ENCODE measurements around the gene ZNF146. TPM values are rescaled to one million over a fixed set of nuclear protein-coding genes. Genes with fewer than 3 reads are reported as not detected.

Gene ZNF146
- polyA plus RNA-seq, 1 donor (not counting 4 experiments of a cell fraction or from before 2014, with no cell fraction given) = 82.6 TPM

DNA sequence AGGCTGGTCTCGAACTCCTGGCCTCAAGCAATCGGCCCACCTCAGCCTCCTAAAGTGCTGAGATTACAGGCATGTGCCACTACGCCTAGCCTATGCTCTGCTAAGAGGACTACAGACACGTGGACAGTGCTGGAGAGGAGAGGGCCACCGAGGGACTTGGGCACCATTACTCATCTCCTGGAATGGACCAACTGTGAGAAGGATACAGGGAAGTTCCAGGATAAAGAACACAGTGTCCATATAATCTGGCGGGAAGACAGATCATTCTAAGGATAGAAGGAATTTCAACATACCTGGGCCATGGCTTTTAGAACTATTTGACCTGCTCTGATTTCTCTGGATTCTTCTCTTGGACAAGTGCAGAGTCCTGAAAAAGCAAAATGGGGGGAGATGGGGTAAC lies 13.2 kb upstream of the ZNF146 start:
- H3K9me3 ChIP-seq (ENCODE audit: control insufficient read depth, low read depth, low read length) = no peaks in the 10 kb centered on the region
- dilution Hi-C loops (cut with MboI; ENCODE audit: extremely low pct_ligation_motif_present, low sequenced_read_pairs) = no loop called here
- TF ChIP-seq, protein P1, sequence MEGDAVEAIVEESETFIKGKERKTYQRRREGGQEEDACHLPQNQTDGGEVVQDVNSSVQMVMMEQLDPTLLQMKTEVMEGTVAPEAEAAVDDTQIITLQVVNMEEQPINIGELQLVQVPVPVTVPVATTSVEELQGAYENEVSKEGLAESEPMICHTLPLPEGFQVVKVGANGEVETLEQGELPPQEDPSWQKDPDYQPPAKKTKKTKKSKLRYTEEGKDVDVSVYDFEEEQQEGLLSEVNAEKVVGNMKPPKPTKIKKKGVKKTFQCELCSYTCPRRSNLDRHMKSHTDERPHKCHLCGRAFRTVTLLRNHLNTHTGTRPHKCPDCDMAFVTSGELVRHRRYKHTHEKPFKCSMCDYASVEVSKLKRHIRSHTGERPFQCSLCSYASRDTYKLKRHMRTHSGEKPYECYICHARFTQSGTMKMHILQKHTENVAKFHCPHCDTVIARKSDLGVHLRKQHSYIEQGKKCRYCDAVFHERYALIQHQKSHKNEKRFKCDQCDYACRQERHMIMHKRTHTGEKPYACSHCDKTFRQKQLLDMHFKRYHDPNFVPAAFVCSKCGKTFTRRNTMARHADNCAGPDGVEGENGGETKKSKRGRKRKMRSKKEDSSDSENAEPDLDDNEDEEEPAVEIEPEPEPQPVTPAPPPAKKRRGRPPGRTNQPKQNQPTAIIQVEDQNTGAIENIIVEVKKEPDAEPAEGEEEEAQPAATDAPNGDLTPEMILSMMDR (optimal IDR thresholded peaks at IDR 0.05 in 1 of 3, IDR thresholded peaks at IDR 0.05 in 1 of 3, conservative IDR thresholded peaks at IDR 0.05 in 1 of 3; ENCODE audit: extremely low read depth in 1 of 3, insufficient read depth in 2 of 3, low read length in 3 of 3) = no peak
- TF ChIP-seq EZH2 (IDR thresholded peaks at IDR 0.05; ENCODE audit: low read length) = no peak
- DNase-seq (ENCODE audit: low read depth, low spot score) (no peak), FAIRE-seq (no peak)
- H3K9me1 ChIP-seq (ENCODE audit: control insufficient read depth, extremely low read depth, insufficient read depth, low read length) = no peaks in the 10 kb centered on the region
- H3K27me3 ChIP-seq (ENCODE audit: control insufficient read depth, extremely low read depth, insufficient read depth, low read length) = no peaks in the 10 kb centered on the region
- H3K4me2 ChIP-seq (ENCODE audit: control insufficient read depth, extremely low read depth, insufficient read depth, low read depth, low read length) = no peak overlapping the region
- no peaks in the 10 kb centered on the region for H3K36me3 ChIP-seq (ENCODE audit: control insufficient read depth in 2 of 2, extremely low read depth in 1 of 2, insufficient read depth in 2 of 2, low read length in 2 of 2)
- no peaks in the 10 kb centered on the region for H4K20me1 ChIP-seq (ENCODE audit: control insufficient read depth, extremely low read depth, insufficient read depth, low read length)
- no peak overlapping the region for H3K27ac ChIP-seq (ENCODE audit: control insufficient read depth, insufficient read depth, low read length)
- H2AFZ ChIP-seq (ENCODE audit: control insufficient read depth, low read length) = no peak overlapping the region
- no peaks in the 10 kb centered on the region for H3K79me2 ChIP-seq (ENCODE audit: control insufficient read depth, insufficient read depth, low read length)
- H3K4me3 ChIP-seq (ENCODE audit: control insufficient read depth in 2 of 3, extremely low read depth in 1 of 3, insufficient read depth in 2 of 3, low read depth in 1 of 3, low read length in 3 of 3) = no peak overlapping the region
- no peak overlapping the region for H3K9ac ChIP-seq (ENCODE audit: control insufficient read depth, extremely low read depth, insufficient read depth, low read length)
- no peaks in the 10 kb centered on the region for H3K4me1 ChIP-seq (ENCODE audit: control insufficient read depth, extremely low read depth, insufficient read depth, low read length)

DNA sequence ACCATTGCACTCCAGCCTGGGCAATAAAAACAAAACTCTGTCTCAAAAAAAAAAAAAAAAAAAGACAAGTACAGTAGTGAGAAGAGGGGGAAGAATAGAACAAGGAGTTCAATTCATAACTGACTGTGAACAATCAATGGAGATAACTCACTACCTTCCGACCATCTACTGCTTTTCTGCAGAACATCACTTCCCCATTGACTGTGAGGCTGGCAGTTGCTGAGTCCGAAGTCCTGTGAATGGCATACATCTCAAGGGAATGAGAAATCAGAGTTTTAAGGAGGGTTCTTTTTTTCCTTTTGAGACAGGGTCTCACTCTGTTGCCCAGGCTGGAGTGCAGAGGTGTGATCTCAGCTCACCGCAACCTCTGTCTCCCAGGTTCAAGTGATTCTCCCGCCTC lies 11.6 kb upstream of the ZNF146 start:
- Histone ChIP-seq H3K4me3 (ENCODE audit: control insufficient read depth in 2 of 3, extremely low read depth in 1 of 3, insufficient read depth in 2 of 3, low read depth in 1 of 3, low read length in 3 of 3) (no peak overlapping the region), H3K9me3 (ENCODE audit: control insufficient read depth, low read depth, low read length) (no peaks in the 10 kb centered on the region), H2AFZ (ENCODE audit: control insufficient read depth, low read length) (no peak overlapping the region), H3K79me2 (ENCODE audit: control insufficient read depth, insufficient read depth, low read length) (no peaks in the 10 kb centered on the region), H3K4me1 (ENCODE audit: control insufficient read depth, extremely low read depth, insufficient read depth, low read length) (no peaks in the 10 kb centered on the region), H3K4me2 (ENCODE audit: control insufficient read depth, extremely low read depth, insufficient read depth, low read depth, low read length) (no peak overlapping the region), H3K9ac (ENCODE audit: control insufficient read depth, extremely low read depth, insufficient read depth, low read length) (no peak overlapping the region), H3K36me3 (ENCODE audit: control insufficient read depth in 2 of 2, extremely low read depth in 1 of 2, insufficient read depth in 2 of 2, low read length in 2 of 2) (peaks cover 0 to 1% of the 10 kb centered on the region in 2 experiments), H3K9me1 (ENCODE audit: control insufficient read depth, extremely low read depth, insufficient read depth, low read length) (no peaks in the 10 kb centered on the region), H4K20me1 (ENCODE audit: control insufficient read depth, extremely low read depth, insufficient read depth, low read length) (no peaks in the 10 kb centered on the region), H3K27me3 (ENCODE audit: control insufficient read depth, extremely low read depth, insufficient read depth, low read length) (no peaks in the 10 kb centered on the region), H3K27ac (ENCODE audit: control insufficient read depth, insufficient read depth, low read length) (no peak overlapping the region)
- dilution Hi-C loops (cut with MboI; ENCODE audit: extremely low pct_ligation_motif_present, low sequenced_read_pairs) = no loop called here
- no peak for DNase-seq (ENCODE audit: low read depth, low spot score)
- no peak for TF ChIP-seq EZH2 (IDR thresholded peaks at IDR 0.05; ENCODE audit: low read length)
- TF ChIP-seq, protein P1 (optimal IDR thresholded peaks at IDR 0.05 in 1 of 3, IDR thresholded peaks at IDR 0.05 in 1 of 3, conservative IDR thresholded peaks at IDR 0.05 in 1 of 3; ENCODE audit: extremely low read depth in 1 of 3, insufficient read depth in 2 of 3, low read length in 3 of 3) = no peak
- FAIRE-seq = no peak

All from keratinocyte (primary cell).